ENCODE data around the gene FLAD1. TPM values are rescaled to one million over a fixed set of nuclear protein-coding genes. Genes with fewer than 3 reads are reported as not detected.

FLAD1 gene
- total and polyA plus RNA-seq, 9 donors, result 11.1 to 30.0 (median 18.9) TPM

GRCh38 chr1:154955718-154956543 is 27.2 kb upstream of the FLAD1 start, which contains the start of gene PBXIP1:
PBXIP1 (minus strand) TSS chr1:154956099; CDS start chr1:154953721, 2,378 bp downstream.
- no peaks in the 10 kb centered on the region for H3K9me3 ChIP-seq
- peak within 1 kb of the TSS; percentile 57 for H3K4me3 ChIP-seq
- DNase-seq, result peak; percentile 70 to 87 (median 75)
- WGBS, 3 donors, result 1% methylated on average over 18 of the region's 18 CpGs
- peak; percentile 30 for TF ChIP-seq POLR2A (IDR thresholded peaks at IDR 0.05)
- TF ChIP-seq EP300 (IDR thresholded peaks at IDR 0.05), result no peak
- peak in 2 of 3 donors; percentile 9 to 34 for TF ChIP-seq CTCF (IDR thresholded peaks at IDR 0.05)
- no peaks in the 10 kb centered on the region for H3K27me3 ChIP-seq
- intact Hi-C loops (cut with DNase I), result loop anchor here in 3 of 4 donors (5.0 kb wide), 2 partner anchors 46 to 106 kb away; partner anchors contain the start of genes EFNA4 (in 2 of the 3) and ZBTB7B (in 1 of the 3)
- H3K36me3 ChIP-seq, result no peaks in the 10 kb centered on the region
- peak within 1 kb of the TSS; percentile 52 to 78 for H3K27ac ChIP-seq
- H3K4me1 ChIP-seq (ENCODE audit: insufficient read depth), result peaks cover 41% of the 10 kb centered on the region

GRCh38 chr1:154956544-154956941 is 26.6 kb upstream of the FLAD1 start:
- DNase-seq, result peak in 4 of 5 donors; percentile 57 to 68 (median 62)
- Histone ChIP-seq H3K9me3 (no peaks in the 10 kb centered on the region), H3K27me3 (no peaks in the 10 kb centered on the region), H3K27ac (peak overlapping the region in 1 of 2 donors; percentile 78), H3K4me1 (ENCODE audit: insufficient read depth) (peaks cover 36% of the 10 kb centered on the region), H3K36me3 (no peaks in the 10 kb centered on the region), H3K4me3 (peak overlapping the region; percentile 57)
- 4 to 12% (median 9%) methylated on average over 6 of the region's 6 CpGs for WGBS, 3 donors
- intact Hi-C loops (cut with DNase I), result loop anchor here in 3 of 4 donors (5.0 kb wide), 2 partner anchors 46 to 106 kb away; partner anchors contain the start of genes EFNA4 (in 2 of the 3) and ZBTB7B (in 1 of the 3)
- TF ChIP-seq CTCF (IDR thresholded peaks at IDR 0.05), result no peak
- no peak for TF ChIP-seq EP300 (IDR thresholded peaks at IDR 0.05)

GRCh38 chr1:154957091-154957657 is 26.0 kb upstream of the FLAD1 start:
- no peak overlapping the region for H3K4me3 ChIP-seq
- intact Hi-C loops (cut with DNase I), result loop anchor here in 3 of 4 donors (5.0 kb wide), 2 partner anchors 45 to 105 kb away; partner anchors contain the start of genes EFNA4 (in 2 of the 3) and ZBTB7B (in 1 of the 3)
- WGBS, 3 donors, result 31 to 33% (median 33%) methylated on average over 9 of the region's 9 CpGs
- H3K4me1 ChIP-seq (ENCODE audit: insufficient read depth), result peaks cover 36% of the 10 kb centered on the region
- H3K9me3 ChIP-seq, result no peaks in the 10 kb centered on the region
- H3K36me3 ChIP-seq, result no peaks in the 10 kb centered on the region
- peak overlapping the region in 1 of 2 donors; percentile 78 for H3K27ac ChIP-seq
- no peaks in the 10 kb centered on the region for H3K27me3 ChIP-seq
- peak in 1 of 5 donors; percentile 35 for DNase-seq
- TF ChIP-seq POLR2A (IDR thresholded peaks at IDR 0.05) (no peak), CTCF (IDR thresholded peaks at IDR 0.05) (no peak), EP300 (IDR thresholded peaks at IDR 0.05) (no peak)

- H3K4me3 ChIP-seq, result no peak overlapping the region
- H3K4me1 ChIP-seq (ENCODE audit: insufficient read depth), result peaks cover 27% of the 10 kb centered on the region
- no peaks in the 10 kb centered on the region for H3K9me3 ChIP-seq
- H3K36me3 ChIP-seq, result no peaks in the 10 kb centered on the region
- H3K27ac ChIP-seq, result no peak overlapping the region
- DNase-seq, result no peak
- 59 to 62% (median 61%) methylated on average over 2 of the region's 2 CpGs for WGBS, 3 donors
- TF ChIP-seq CTCF (IDR thresholded peaks at IDR 0.05) (no peak), POLR2A (IDR thresholded peaks at IDR 0.05) (no peak), EP300 (IDR thresholded peaks at IDR 0.05) (no peak)
- no peaks in the 10 kb centered on the region for H3K27me3 ChIP-seq
- intact Hi-C loops (cut with DNase I), result loop anchor here in 3 of 4 donors (5.0 kb wide), 2 partner anchors 44 to 104 kb away; partner anchors contain the start of genes EFNA4 (in 2 of the 3) and ZBTB7B (in 1 of the 3)
Observed at GRCh38 chr1:154958036-154958435, 25.1 kb upstream of the FLAD1 start.

Data from ovary (tissue), 9 donors.